SK-N-SH treated with all-trans-retinoic acid at 6 μM for 48 hours (cell line): ENCODE measurements around the gene IL15RA.

ENCODE experiments used
- PPARA ChIP-seq: fragments of 250-450 bp; sonication (Bioruptor Pico); IDR thresholded peaks from 2 replicates; pipeline ENCODE4 v1.5.0; 2020; ENCODE audit warnings: mild to moderate bottlenecking, borderline replicate concordance
- ZNF70 ChIP-seq: fragments of 450-650 bp; formaldehyde crosslinking; IDR thresholded peaks from 2 replicates; pipeline ENCODE4 v1.5.0; 2020; ENCODE audit warnings: mild to moderate bottlenecking, moderate library complexity

- TF ChIP-seq PPARA (CRISPR knock-in tag): no peak
- TF ChIP-seq ZNF70 (CRISPR knock-in tag): no peak
Observed at GRCh38 chr10:5924889-5925288, 52.5 kb downstream of the IL15RA start.
